GM21447 (cell line): ENCODE measurements around the gene UBE2L3.

Source experiments
- ATAC-seq: cut with Tn5 transposase; IDR thresholded peaks from one replicate; pipeline ENCODE4 v1.9.1; 2021; ENCODE audit not compliant: unreplicated experiment

The UBE2L3 gene

GRCh38 chr22:21669026-21669425 lies 101.5 kb downstream of the UBE2L3 start:
- ATAC-seq: no peak

GRCh38 chr22:21672107-21672629 lies 104.7 kb downstream of the UBE2L3 start:
- no peak for ATAC-seq
